Thyroid gland (tissue), 4 donors: ENCODE results near the gene OSBP2. TPM values are rescaled to one million over a fixed set of nuclear protein-coding genes. Genes with fewer than 3 reads are reported as not detected.

Experiments
- DNase-seq, 2 donors: peaks; one replicate each; pipeline ENCODE4 v3.0.0-alpha.2; 2019
- H3K27ac ChIP-seq, 3 donors: fragments of 200-600 bp; sonication (generic); 1 replicate in 2 of 3; 2 replicates in 1 of 3; pipeline ENCODE4 v1.5.1; 2016 to 2019; ENCODE audit warnings: mild to moderate bottlenecking in 1 of 3, moderate library complexity in 1 of 3
- H3K27me3 ChIP-seq: fragments of 200-600 bp; sonication (generic); one replicate; pipeline ENCODE4 v1.5.1; 2019
- H3K36me3 ChIP-seq, 2 donors: fragments of 200-600 bp; sonication (generic); one replicate each; pipeline ENCODE4 v1.5.1; 2016 to 2019
- H3K4me1 ChIP-seq, 2 donors: fragments of 200-600 bp; sonication (generic); one replicate each; pipeline ENCODE4 v1.5.1; 2017 to 2019
- H3K4me3 ChIP-seq, 3 donors: fragments of 200-600 bp; sonication (generic); replicated peaks in 1 of 3; 1 replicate in 2 of 3; 2 replicates in 1 of 3; pipeline ENCODE4 v1.5.1; 2016; ENCODE audit warnings: mild to moderate bottlenecking in 1 of 3
- H3K9me3 ChIP-seq: fragments of 200-600 bp; sonication (generic); one replicate; pipeline ENCODE4 v1.5.1; 2017
- CTCF ChIP-seq, 6 experiments: fragments of 200-600 bp in 3 of 6; fragments of 450-650 bp in 3 of 6; sonication (generic) in 3 of 6; IDR thresholded peaks; one replicate each; pipeline ENCODE4 v1.5.1; 2016 to 2019; ENCODE audit warnings: antibody characterized with exemption in 6 of 6, mild to moderate bottlenecking in 2 of 6, inconsistent platforms in 1 of 6, moderate library complexity in 1 of 6
- POLR2A ChIP-seq, 2 donors: fragments of 450-650 bp; IDR thresholded peaks; one replicate each; pipeline ENCODE4 v1.6.1; 2017; ENCODE audit warnings: antibody characterized with exemption in 2 of 2, mild to moderate bottlenecking in 2 of 2, moderate library complexity in 1 of 2
- WGBS, 2 donors: methylation state at CpG; one replicate each; pipeline ENCODE4 v1.1.5; 2017; 5-methylcytosine and 5-hydroxymethylcytosine counted together
- intact Hi-C: fragments of 100-400 bp; cut with DNase I; formaldehyde crosslinking; loops from one replicate; pipeline ENCODE4 v1.15.1; 2023
- total RNA-seq, 4 donors: library from RNA; depleted of rRNA; stranded (reverse); fragments of >200 nt; gene quantifications; one replicate each; pipeline ENCODE4 v1.2.3, GENCODE V29; 2016

The OSBP2 gene
- total RNA-seq, 4 donors from 2014 or later: 7.8 to 13.4 (median 11.5) TPM

GRCh38 chr22:30926706-30927105, 232.0 kb downstream of the OSBP2 start:
- Histone ChIP-seq H3K36me3 (peaks cover 44 to 54% of the 10 kb centered on the region in 2 donors), H3K27me3 (no peaks in the 10 kb centered on the region), H3K4me1 (no peaks in the 10 kb centered on the region), H3K9me3 (no peaks in the 10 kb centered on the region), H3K4me3 (no peak overlapping the region), H3K27ac (no peak overlapping the region)
- DNase-seq: no peak
- 87% methylated on average over 4 of the region's 4 CpGs for WGBS, 2 donors
- TF ChIP-seq POLR2A (IDR thresholded peaks at IDR 0.05): no peak
- TF ChIP-seq CTCF (IDR thresholded peaks at IDR 0.05): no peak
- intact Hi-C loops: no loop called here

GRCh38 chr22:30927806-30928205, 233.1 kb downstream of the OSBP2 start:
- Histone ChIP-seq H3K4me3 (no peak overlapping the region), H3K27me3 (no peaks in the 10 kb centered on the region), H3K4me1 (no peaks in the 10 kb centered on the region), H3K27ac (no peak overlapping the region), H3K36me3 (peaks cover 55 to 65% of the 10 kb centered on the region in 2 donors), H3K9me3 (no peaks in the 10 kb centered on the region)
- TF ChIP-seq POLR2A (IDR thresholded peaks at IDR 0.05) (no peak), CTCF (IDR thresholded peaks at IDR 0.05) (no peak)
- WGBS, 2 donors: 93 to 96% methylated on average over 10 of the region's 10 CpGs
- intact Hi-C loops: no loop called here
- no peak for DNase-seq

- no peaks in the 10 kb centered on the region for H3K4me1 ChIP-seq
- no peaks in the 10 kb centered on the region for H3K9me3 ChIP-seq
- no peaks in the 10 kb centered on the region for H3K27me3 ChIP-seq
- intact Hi-C loops: no loop called here
- peaks cover 61 to 71% of the 10 kb centered on the region in 2 donors for H3K36me3 ChIP-seq
- no peak for TF ChIP-seq POLR2A (IDR thresholded peaks at IDR 0.05)
- no peak for TF ChIP-seq CTCF (IDR thresholded peaks at IDR 0.05)
- DNase-seq: no peak
- no peak overlapping the region for H3K4me3 ChIP-seq
- no peak overlapping the region for H3K27ac ChIP-seq
- 94 to 95% methylated on average over 6 of the region's 6 CpGs for WGBS, 2 donors
These were observed 233.7 kb downstream of the OSBP2 start for GRCh38 chr22:30928401-30928800.

GRCh38 chr22:30930228-30930627, 235.6 kb downstream of the OSBP2 start:
- H3K27me3 ChIP-seq: no peaks in the 10 kb centered on the region
- intact Hi-C loops: no loop called here
- H3K4me3 ChIP-seq: no peak overlapping the region
- H3K27ac ChIP-seq: no peak overlapping the region
- DNase-seq: no peak
- 89 to 97% methylated on average over 3 of the region's 3 CpGs for WGBS, 2 donors
- no peaks in the 10 kb centered on the region for H3K4me1 ChIP-seq
- TF ChIP-seq POLR2A (IDR thresholded peaks at IDR 0.05): no peak
- TF ChIP-seq CTCF (IDR thresholded peaks at IDR 0.05): no peak
- H3K36me3 ChIP-seq: peaks cover 79 to 89% of the 10 kb centered on the region in 2 donors
- H3K9me3 ChIP-seq: no peaks in the 10 kb centered on the region

GRCh38 chr22:30931541-30932300, 237.0 kb downstream of the OSBP2 start:
- Histone ChIP-seq H3K36me3 (peaks cover 90 to 96% of the 10 kb centered on the region in 2 donors), H3K4me1 (no peaks in the 10 kb centered on the region), H3K27me3 (no peaks in the 10 kb centered on the region), H3K4me3 (no peak overlapping the region), H3K27ac (no peak overlapping the region), H3K9me3 (no peaks in the 10 kb centered on the region)
- TF ChIP-seq POLR2A (IDR thresholded peaks at IDR 0.05) (no peak), CTCF (IDR thresholded peaks at IDR 0.05) (no peak)
- intact Hi-C loops: no loop called here
- 90 to 99% methylated on average over 4 of the region's 4 CpGs for WGBS, 2 donors
- no peak for DNase-seq
